Measurements from ENCODE around the gene TRPV3.

The TRPV3 gene

GRCh38 chr17:3535253-3535995, 22.2 kb downstream of the TRPV3 start:
- no peak overlapping the region for H3K27ac ChIP-seq (ENCODE audit: low read length)
- TF ChIP-seq CTCF (IDR thresholded peaks at IDR 0.05; ENCODE audit: borderline replicate concordance, extremely low read depth, low read length, poor library complexity, severe bottlenecking) (no peak), EZH2 (IDR thresholded peaks at IDR 0.05; ENCODE audit: borderline replicate concordance, low read depth, low read length, severe bottlenecking) (no peak)
- no peaks in the 10 kb centered on the region for H3K36me3 ChIP-seq (ENCODE audit: insufficient read depth, low read length)
- ATAC-seq (ENCODE audit: insufficient read depth, low read depth) (no peak), DNase-seq (no peak)
- H3K4me1 ChIP-seq (ENCODE audit: insufficient read depth, low read length), result no peaks in the 10 kb centered on the region
- H3K4me2 ChIP-seq (ENCODE audit: insufficient read depth, low read length), result no peak overlapping the region
- H3K9me3 ChIP-seq (ENCODE audit: insufficient read depth, low read length, severe bottlenecking), result no peaks in the 10 kb centered on the region
- H3K4me3 ChIP-seq (ENCODE audit: low read depth in 1 of 2, low read length in 2 of 2), result no peak overlapping the region
- H4K20me1 ChIP-seq (ENCODE audit: insufficient read depth, low read length), result no peaks in the 10 kb centered on the region; the same call in 1 of the 2 replicates
- no peak overlapping the region for H3K9ac ChIP-seq (ENCODE audit: low read depth, low read length)
- H3K79me2 ChIP-seq (ENCODE audit: insufficient read depth, low read length), result no peaks in the 10 kb centered on the region
- no peaks in the 10 kb centered on the region for H3K27me3 ChIP-seq (ENCODE audit: insufficient read depth, low read length, poor library complexity)
- H2AFZ ChIP-seq (ENCODE audit: low read depth, low read length), result no peak overlapping the region

- Histone ChIP-seq H3K27me3 (ENCODE audit: insufficient read depth, low read length, poor library complexity) (no peaks in the 10 kb centered on the region), H3K9ac (ENCODE audit: low read depth, low read length) (no peak overlapping the region), H3K4me2 (ENCODE audit: insufficient read depth, low read length) (no peak overlapping the region), H3K36me3 (ENCODE audit: insufficient read depth, low read length) (no peaks in the 10 kb centered on the region), H3K4me1 (ENCODE audit: insufficient read depth, low read length) (no peaks in the 10 kb centered on the region), H2AFZ (ENCODE audit: low read depth, low read length) (no peak overlapping the region), H3K27ac (ENCODE audit: low read length) (no peak overlapping the region), H3K4me3 (ENCODE audit: low read depth in 1 of 2, low read length in 2 of 2) (no peak overlapping the region), H3K79me2 (ENCODE audit: insufficient read depth, low read length) (no peaks in the 10 kb centered on the region), H4K20me1 (ENCODE audit: insufficient read depth, low read length) (no peaks in the 10 kb centered on the region; the same call in 1 of the 2 replicates), H3K9me3 (ENCODE audit: insufficient read depth, low read length, severe bottlenecking) (no peaks in the 10 kb centered on the region)
- DNase-seq, result no peak
- TF ChIP-seq EZH2 (IDR thresholded peaks at IDR 0.05; ENCODE audit: borderline replicate concordance, low read depth, low read length, severe bottlenecking), result no peak
- no peak for TF ChIP-seq CTCF (IDR thresholded peaks at IDR 0.05; ENCODE audit: borderline replicate concordance, extremely low read depth, low read length, poor library complexity, severe bottlenecking)
- no peak for ATAC-seq (ENCODE audit: insufficient read depth, low read depth)
These were observed 22.7 kb downstream of the TRPV3 start for GRCh38 chr17:3534881-3535252.

GRCh38 chr17:3533752-3534151, 23.9 kb downstream of the TRPV3 start:
- no peak for DNase-seq
- H3K4me1 ChIP-seq (ENCODE audit: insufficient read depth, low read length), result no peaks in the 10 kb centered on the region
- H2AFZ ChIP-seq (ENCODE audit: low read depth, low read length), result no peak overlapping the region
- no peaks in the 10 kb centered on the region for H3K36me3 ChIP-seq (ENCODE audit: insufficient read depth, low read length)
- H3K79me2 ChIP-seq (ENCODE audit: insufficient read depth, low read length), result no peaks in the 10 kb centered on the region
- H3K4me2 ChIP-seq (ENCODE audit: insufficient read depth, low read length), result no peak overlapping the region
- no peak overlapping the region for H3K4me3 ChIP-seq (ENCODE audit: low read depth in 1 of 2, low read length in 2 of 2)
- H3K27ac ChIP-seq (ENCODE audit: low read length), result no peak overlapping the region
- H4K20me1 ChIP-seq (ENCODE audit: insufficient read depth, low read length), result no peaks in the 10 kb centered on the region; the same call in 1 of the 2 replicates
- ATAC-seq (ENCODE audit: insufficient read depth, low read depth), result no peak
- H3K9ac ChIP-seq (ENCODE audit: low read depth, low read length), result no peak overlapping the region
- no peaks in the 10 kb centered on the region for H3K9me3 ChIP-seq (ENCODE audit: insufficient read depth, low read length, severe bottlenecking)
- no peak for TF ChIP-seq CTCF (IDR thresholded peaks at IDR 0.05; ENCODE audit: borderline replicate concordance, extremely low read depth, low read length, poor library complexity, severe bottlenecking)
- no peak for TF ChIP-seq EZH2 (IDR thresholded peaks at IDR 0.05; ENCODE audit: borderline replicate concordance, low read depth, low read length, severe bottlenecking)
- no peaks in the 10 kb centered on the region for H3K27me3 ChIP-seq (ENCODE audit: insufficient read depth, low read length, poor library complexity)

All from DND-41 (cell line).